Activated naive CD8-positive, alpha-beta T cell (primary cell): ENCODE results near the gene CAMTA1.

ENCODE experiments used
- H3K27ac Mint-ChIP-seq: one replicate; pipeline ENCODE4 v1.8.0; 2021; ENCODE audit warnings: mixed read lengths
- H3K27me3 Mint-ChIP-seq: one replicate; pipeline ENCODE4 v1.8.0; 2021; ENCODE audit warnings: mixed read lengths
- H3K36me3 Mint-ChIP-seq: one replicate; pipeline ENCODE4 v1.8.0; 2021; ENCODE audit warnings: mixed read lengths
- H3K4me1 Mint-ChIP-seq: one replicate; pipeline ENCODE4 v1.8.0; 2021; ENCODE audit warnings: low read depth, mixed read lengths
- H3K4me3 Mint-ChIP-seq: one replicate; pipeline ENCODE4 v1.8.0; 2021; ENCODE audit warnings: mild to moderate bottlenecking, mixed read lengths
- H3K9me3 Mint-ChIP-seq: one replicate; pipeline ENCODE4 v1.8.0; 2021; ENCODE audit warnings: low read depth, mixed read lengths

Gene CAMTA1

GRCh38 chr1:7450838-7451237 lies 665.6 kb downstream of the CAMTA1 start:
- Mint-ChIP-seq H3K36me3 (no peaks in the 10 kb centered on the region), H3K9me3 (no peaks in the 10 kb centered on the region), H3K4me1 (no peaks in the 10 kb centered on the region), H3K27me3 (no peaks in the 10 kb centered on the region), H3K4me3 (no peak overlapping the region), H3K27ac (no peak overlapping the region)

- Mint-ChIP-seq H3K4me1 (no peaks in the 10 kb centered on the region), H3K9me3 (no peaks in the 10 kb centered on the region), H3K27ac (no peak overlapping the region), H3K4me3 (no peak overlapping the region), H3K36me3 (no peaks in the 10 kb centered on the region), H3K27me3 (no peaks in the 10 kb centered on the region)
Measured at GRCh38 chr1:7453038-7453437, 667.8 kb downstream of the CAMTA1 start.

- no peaks in the 10 kb centered on the region for H3K9me3 Mint-ChIP-seq
- no peaks in the 10 kb centered on the region for H3K27me3 Mint-ChIP-seq
- no peaks in the 10 kb centered on the region for H3K4me1 Mint-ChIP-seq
- no peaks in the 10 kb centered on the region for H3K36me3 Mint-ChIP-seq
- H3K4me3 Mint-ChIP-seq = no peak overlapping the region
- H3K27ac Mint-ChIP-seq = no peak overlapping the region
Measured at GRCh38 chr1:7454052-7454815, 669.0 kb downstream of the CAMTA1 start.

- no peaks in the 10 kb centered on the region for H3K4me1 Mint-ChIP-seq
- no peak overlapping the region for H3K27ac Mint-ChIP-seq
- no peaks in the 10 kb centered on the region for H3K36me3 Mint-ChIP-seq
- no peak overlapping the region for H3K4me3 Mint-ChIP-seq
- no peaks in the 10 kb centered on the region for H3K27me3 Mint-ChIP-seq
- no peaks in the 10 kb centered on the region for H3K9me3 Mint-ChIP-seq
Measured at GRCh38 chr1:7454895-7455784, 669.9 kb downstream of the CAMTA1 start.

- Mint-ChIP-seq H3K9me3 (no peaks in the 10 kb centered on the region), H3K27ac (no peak overlapping the region), H3K4me3 (no peak overlapping the region), H3K4me1 (no peaks in the 10 kb centered on the region), H3K27me3 (no peaks in the 10 kb centered on the region), H3K36me3 (no peaks in the 10 kb centered on the region)
Measured at GRCh38 chr1:7455796-7456721, 670.8 kb downstream of the CAMTA1 start.

- no peaks in the 10 kb centered on the region for H3K36me3 Mint-ChIP-seq
Measured at GRCh38 chr1:7456722-7457082, 671.4 kb downstream of the CAMTA1 start.

GRCh38 chr1:7457811-7458210 lies 672.6 kb downstream of the CAMTA1 start:
- no peaks in the 10 kb centered on the region for H3K4me1 Mint-ChIP-seq
- H3K36me3 Mint-ChIP-seq = no peaks in the 10 kb centered on the region
- no peaks in the 10 kb centered on the region for H3K27me3 Mint-ChIP-seq
- no peaks in the 10 kb centered on the region for H3K9me3 Mint-ChIP-seq
- H3K27ac Mint-ChIP-seq = no peak overlapping the region
- H3K4me3 Mint-ChIP-seq = no peak overlapping the region

More at GRCh38 chr1:7456722-7457082, 671.4 kb downstream of the CAMTA1 start:
- Mint-ChIP-seq H3K27ac (no peak overlapping the region), H3K27me3 (no peaks in the 10 kb centered on the region), H3K9me3 (no peaks in the 10 kb centered on the region), H3K4me3 (no peak overlapping the region), H3K4me1 (no peaks in the 10 kb centered on the region)

- Mint-ChIP-seq H3K4me1 (no peaks in the 10 kb centered on the region), H3K9me3 (no peaks in the 10 kb centered on the region), H3K27ac (no peak overlapping the region), H3K36me3 (no peaks in the 10 kb centered on the region), H3K27me3 (no peaks in the 10 kb centered on the region), H3K4me3 (no peak overlapping the region)
Measured at GRCh38 chr1:7458946-7459345, 673.7 kb downstream of the CAMTA1 start.

- H3K4me3 Mint-ChIP-seq = no peak overlapping the region
- no peaks in the 10 kb centered on the region for H3K4me1 Mint-ChIP-seq
- no peaks in the 10 kb centered on the region for H3K36me3 Mint-ChIP-seq
- no peak overlapping the region for H3K27ac Mint-ChIP-seq
- no peaks in the 10 kb centered on the region for H3K9me3 Mint-ChIP-seq
- H3K27me3 Mint-ChIP-seq = no peaks in the 10 kb centered on the region
Measured at GRCh38 chr1:7459914-7460313, 674.7 kb downstream of the CAMTA1 start.

- Mint-ChIP-seq H3K4me1 (no peaks in the 10 kb centered on the region), H3K27ac (no peak overlapping the region)
Measured at GRCh38 chr1:7460807-7461206, 675.6 kb downstream of the CAMTA1 start.

GRCh38 chr1:7462617-7463016 lies 677.4 kb downstream of the CAMTA1 start:
- H3K4me1 Mint-ChIP-seq = no peaks in the 10 kb centered on the region
- H3K27me3 Mint-ChIP-seq = no peaks in the 10 kb centered on the region

More at GRCh38 chr1:7460807-7461206, 675.6 kb downstream of the CAMTA1 start:
- H3K9me3 Mint-ChIP-seq = no peaks in the 10 kb centered on the region
- no peaks in the 10 kb centered on the region for H3K36me3 Mint-ChIP-seq
- no peaks in the 10 kb centered on the region for H3K27me3 Mint-ChIP-seq
- no peak overlapping the region for H3K4me3 Mint-ChIP-seq

GRCh38 chr1:7463526-7463925 lies 678.3 kb downstream of the CAMTA1 start:
- Mint-ChIP-seq H3K27ac (no peak overlapping the region), H3K4me3 (no peak overlapping the region), H3K9me3 (no peaks in the 10 kb centered on the region), H3K36me3 (no peaks in the 10 kb centered on the region), H3K27me3 (no peaks in the 10 kb centered on the region), H3K4me1 (no peaks in the 10 kb centered on the region)

More at GRCh38 chr1:7462617-7463016, 677.4 kb downstream of the CAMTA1 start:
- no peaks in the 10 kb centered on the region for H3K36me3 Mint-ChIP-seq
- no peak overlapping the region for H3K4me3 Mint-ChIP-seq
- no peaks in the 10 kb centered on the region for H3K9me3 Mint-ChIP-seq
- H3K27ac Mint-ChIP-seq = no peak overlapping the region

GRCh38 chr1:7464736-7465135 lies 679.5 kb downstream of the CAMTA1 start:
- Mint-ChIP-seq H3K4me3 (no peak overlapping the region), H3K9me3 (no peaks in the 10 kb centered on the region), H3K36me3 (no peaks in the 10 kb centered on the region), H3K27ac (no peak overlapping the region), H3K4me1 (no peaks in the 10 kb centered on the region), H3K27me3 (no peaks in the 10 kb centered on the region)

- H3K27ac Mint-ChIP-seq = no peak overlapping the region
- no peaks in the 10 kb centered on the region for H3K9me3 Mint-ChIP-seq
- H3K27me3 Mint-ChIP-seq = no peaks in the 10 kb centered on the region
- H3K4me1 Mint-ChIP-seq = no peaks in the 10 kb centered on the region
- H3K4me3 Mint-ChIP-seq = no peak overlapping the region
- H3K36me3 Mint-ChIP-seq = no peaks in the 10 kb centered on the region
Measured at GRCh38 chr1:7467476-7468175, 682.4 kb downstream of the CAMTA1 start.
